ENCODE results near the gene KRTAP10-6.

- TF ChIP-seq CTCF (IDR thresholded peaks at IDR 0.05) (no peak), POLR2A (IDR thresholded peaks at IDR 0.05) (no peak)
Measured at GRCh38 chr21:44613386-44614155, 21.3 kb upstream of the KRTAP10-6 start.
